Activated CD4-positive, alpha-beta T cell treated with anti-CD3 and anti-CD28 coated beads for 4 hours (primary cell): ENCODE results near the gene TMEM201.

ENCODE experiments used
- DNase-seq, 2 donors: peaks; one replicate each; pipeline ENCODE4 v3.0.0-alpha.2; 2020

TMEM201 gene

DNA sequence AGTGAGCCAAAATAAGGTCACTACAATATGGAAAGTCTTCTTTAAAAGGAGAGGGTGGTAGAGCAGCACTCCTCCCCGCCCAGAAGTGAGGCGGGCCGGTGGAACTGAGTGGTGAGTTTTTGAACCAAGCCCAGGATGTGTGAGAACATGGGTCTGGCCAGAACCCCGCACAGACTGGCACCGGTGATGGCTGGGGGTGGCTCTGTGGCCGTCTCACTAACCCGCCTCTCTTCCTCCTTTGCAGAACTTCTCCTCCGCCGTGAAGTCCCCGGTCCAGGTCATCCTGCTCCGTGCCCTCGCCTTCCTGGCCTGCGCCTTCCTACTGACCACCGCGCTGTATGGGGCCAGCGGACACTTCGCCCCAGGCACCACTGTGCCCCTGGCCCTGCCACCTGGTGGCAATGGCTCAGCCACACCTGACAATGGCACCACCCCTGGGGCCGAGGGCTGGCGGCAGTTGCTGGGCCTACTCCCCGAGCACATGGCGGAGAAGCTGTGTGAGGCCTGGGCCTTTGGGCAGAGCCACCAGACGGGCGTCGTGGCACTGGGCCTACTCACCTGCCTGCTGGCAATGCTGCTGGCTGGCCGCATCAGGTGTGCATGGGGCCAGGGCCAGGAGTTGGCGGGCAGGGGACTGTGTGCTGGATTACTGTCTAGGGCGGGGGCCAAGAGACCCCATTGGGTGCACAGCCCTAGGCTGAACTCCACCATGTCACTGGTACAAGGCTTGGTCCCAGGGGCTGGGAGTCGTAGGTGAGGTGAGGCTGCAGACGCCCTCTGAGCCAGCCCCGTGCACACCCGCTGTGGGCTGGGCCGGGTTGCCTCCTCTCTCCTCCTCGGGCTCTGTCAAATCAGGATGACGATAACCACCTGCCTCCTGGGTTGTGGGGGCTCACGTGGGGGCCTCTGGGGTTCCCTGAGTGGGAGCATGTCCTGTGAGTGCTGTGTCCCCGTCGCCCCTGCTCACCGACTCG, 12.4 kb downstream of the TMEM201 start:
- no peak for DNase-seq

DNA sequence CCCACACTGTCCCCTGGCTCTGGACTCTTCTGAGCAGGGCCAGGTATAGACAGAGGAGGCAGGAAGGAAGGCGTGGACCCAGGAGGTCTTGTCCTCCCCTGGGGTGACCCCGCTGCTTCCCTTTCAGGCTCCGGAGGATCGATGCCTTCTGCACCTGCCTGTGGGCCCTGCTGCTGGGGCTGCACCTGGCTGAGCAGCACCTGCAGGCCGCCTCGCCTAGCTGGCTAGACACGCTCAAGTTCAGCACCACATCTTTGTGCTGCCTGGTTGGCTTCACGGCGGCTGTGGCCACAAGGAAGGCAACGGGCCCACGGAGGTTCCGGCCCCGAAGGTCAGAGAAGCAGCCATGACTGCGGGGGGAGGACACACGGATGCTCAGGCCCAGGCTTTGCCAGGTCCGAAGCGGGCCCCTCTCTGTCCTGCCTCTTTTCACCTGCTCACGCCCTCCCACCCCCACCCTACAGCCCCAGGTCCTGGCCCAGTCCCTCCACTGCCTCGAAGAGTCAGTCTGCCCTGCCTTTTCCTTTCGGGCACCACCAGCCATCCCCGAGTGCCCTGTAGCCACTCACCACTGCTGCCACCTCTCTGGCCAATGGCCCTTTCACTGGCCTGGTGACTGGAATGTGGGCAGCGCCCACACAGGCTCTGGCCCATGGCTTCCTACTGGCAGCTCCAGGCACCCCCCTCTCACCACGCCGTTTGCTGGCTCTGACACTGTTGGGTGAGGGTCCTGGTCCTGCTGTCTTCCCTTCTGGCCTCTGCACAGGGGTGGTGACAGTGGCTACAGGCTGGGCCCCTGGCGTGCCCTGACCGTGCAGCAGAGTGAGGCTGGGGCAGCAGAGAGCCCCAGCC, 13.5 kb downstream of the TMEM201 start:
- DNase-seq, result no peak

DNA sequence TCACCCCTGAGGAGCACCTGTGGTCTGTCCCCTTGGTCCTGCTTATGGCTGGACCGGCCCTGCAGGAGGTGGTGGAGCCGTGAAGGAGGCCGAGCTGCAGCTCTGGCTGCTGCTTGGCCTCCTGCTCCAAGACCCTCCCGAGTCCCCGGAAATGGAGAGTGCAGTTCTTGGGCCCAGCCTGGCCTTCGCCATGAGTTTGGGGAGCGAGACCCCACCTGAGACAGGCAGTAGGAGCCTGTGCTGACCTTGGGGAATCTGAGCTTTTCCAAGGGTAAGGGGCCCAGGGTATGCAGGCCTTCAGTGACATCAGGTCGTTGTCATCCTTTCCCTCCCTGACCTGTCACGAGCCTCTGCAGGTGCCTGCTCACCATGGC, 14.1 kb downstream of the TMEM201 start:
- no peak for DNase-seq

DNA sequence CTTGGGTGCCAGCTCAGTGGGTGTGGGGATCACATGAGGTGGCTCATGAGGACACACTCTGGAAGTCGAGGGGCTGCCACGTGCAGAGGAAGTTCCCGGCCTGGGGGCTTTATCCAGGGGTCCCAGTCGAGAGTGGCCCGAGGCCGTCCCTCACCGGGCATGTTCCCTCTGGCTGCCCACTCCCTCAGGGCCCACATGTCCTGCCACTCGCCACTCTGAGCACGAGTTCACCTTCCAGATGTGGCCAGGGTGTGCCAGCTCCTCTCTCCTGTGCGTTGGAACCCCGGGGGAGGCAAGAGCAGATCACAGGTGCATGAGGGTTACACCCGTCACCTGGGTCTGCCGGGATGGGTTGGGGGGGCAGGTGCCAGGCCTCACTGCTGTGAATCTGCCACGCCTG, 14.6 kb downstream of the TMEM201 start:
- DNase-seq, result no peak

DNA sequence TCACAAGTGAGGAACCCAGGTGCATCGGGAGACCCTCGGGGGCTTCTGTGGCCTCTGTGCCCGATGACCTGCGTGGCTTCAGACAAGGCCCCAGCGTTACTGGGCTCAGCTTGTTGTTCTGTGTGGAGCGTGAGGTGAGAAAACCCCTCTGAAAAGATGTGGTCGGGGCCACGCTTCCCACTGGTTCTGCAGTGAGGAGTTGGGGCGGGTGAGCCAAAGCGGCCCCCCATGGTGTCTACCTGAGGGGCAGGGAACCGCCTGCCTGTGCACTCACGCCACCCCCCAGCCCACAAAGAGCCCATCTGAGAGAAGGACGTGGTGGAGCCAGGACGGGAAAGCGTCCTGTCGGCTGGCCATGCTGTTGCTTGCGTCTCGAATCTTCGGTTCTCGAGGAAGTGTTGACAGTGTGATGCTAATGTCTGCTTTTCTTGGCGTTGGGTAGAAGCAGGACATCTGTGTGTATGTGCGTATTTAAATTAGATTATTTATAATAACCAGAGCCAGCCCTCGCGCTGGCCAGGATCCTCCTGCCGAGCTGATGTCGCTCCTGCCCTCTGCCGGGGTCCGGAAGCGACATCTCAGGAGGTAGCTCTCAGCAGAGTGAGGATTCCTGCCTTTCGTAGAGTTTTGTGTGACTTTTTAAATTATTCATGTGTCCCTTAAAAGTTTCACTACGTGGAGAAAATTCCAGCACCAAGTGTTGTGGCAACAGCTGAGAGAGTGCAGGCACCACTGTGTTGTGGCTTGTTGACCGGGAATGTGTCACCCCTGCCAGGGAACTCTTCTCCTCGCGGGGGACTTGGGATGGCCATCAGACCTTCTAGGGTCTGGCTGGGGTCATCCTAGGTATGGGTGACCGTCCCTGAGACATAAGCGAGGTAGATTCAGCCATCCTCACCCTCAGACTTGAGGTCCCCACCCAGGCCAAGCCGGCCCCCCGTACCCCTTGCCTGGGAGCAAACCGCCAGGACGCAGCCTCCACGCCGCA, 15.3 kb downstream of the TMEM201 start:
- DNase-seq, result no peak

DNA sequence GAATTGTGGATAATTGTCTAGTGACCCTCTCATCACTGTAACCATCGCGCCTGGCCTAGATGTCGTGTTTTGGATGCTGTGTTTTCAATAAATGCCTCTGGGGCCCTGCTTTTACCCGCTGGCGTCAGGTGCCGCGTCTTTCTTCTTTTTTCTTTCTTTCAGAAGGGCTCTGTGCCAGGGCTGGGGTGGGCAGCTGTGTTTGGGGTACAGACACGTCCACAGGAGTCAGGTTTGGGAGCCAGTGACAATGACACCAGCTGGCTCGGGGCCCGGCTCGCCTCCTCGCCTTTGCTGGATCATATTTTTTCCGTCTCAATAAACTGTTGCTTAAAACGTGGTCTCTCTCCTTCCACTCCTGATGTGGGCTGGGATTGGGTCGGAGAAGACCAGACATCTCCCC, 16.1 kb downstream of the TMEM201 start:
- DNase-seq, result no peak

DNA sequence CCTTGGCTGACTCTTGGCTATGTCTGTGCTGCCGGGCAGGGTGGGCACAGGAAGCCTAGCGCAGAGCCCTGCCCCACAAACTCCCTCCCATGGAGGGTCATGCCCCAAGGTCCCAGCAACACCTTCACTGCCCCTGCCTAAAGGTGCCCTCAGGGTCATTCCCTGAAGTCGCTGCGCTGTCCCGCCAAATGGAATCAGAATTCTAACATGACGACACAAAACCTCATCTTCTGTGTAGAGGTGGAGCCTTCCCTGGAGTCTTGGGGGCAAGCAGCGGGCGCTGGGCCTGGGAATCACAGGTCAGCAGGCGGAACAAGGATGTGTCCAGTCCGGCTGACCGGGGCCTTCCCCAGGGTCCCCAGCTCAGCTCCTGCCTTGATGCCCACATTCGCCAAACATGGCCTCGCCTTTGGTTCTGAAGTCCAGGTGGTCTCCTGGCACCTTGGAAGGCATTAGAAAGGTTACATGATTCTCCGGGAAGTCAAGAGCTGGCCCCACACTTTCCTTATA, 17.3 kb downstream of the TMEM201 start:
- no peak for DNase-seq

DNA sequence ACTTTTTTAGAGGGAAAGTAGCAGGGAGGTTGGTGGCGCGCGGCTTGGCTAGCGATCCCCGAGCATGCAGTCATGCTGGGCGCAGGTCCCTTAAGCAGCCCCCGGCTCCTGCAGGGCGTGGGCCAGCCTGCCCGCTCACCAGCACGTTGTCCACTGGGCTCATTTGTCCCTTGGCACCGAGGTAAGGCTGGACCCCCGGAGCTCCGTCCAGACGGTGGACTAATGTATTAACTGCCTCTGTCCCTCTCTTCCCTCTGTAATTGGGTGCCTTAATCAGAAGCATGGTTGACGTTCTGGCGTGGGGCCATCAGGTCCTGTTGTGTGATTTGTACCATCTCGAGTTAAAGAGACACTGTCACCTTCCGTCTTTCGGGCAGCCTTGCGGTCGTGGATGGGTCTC, 17.7 kb downstream of the TMEM201 start:
- no peak for DNase-seq

DNA sequence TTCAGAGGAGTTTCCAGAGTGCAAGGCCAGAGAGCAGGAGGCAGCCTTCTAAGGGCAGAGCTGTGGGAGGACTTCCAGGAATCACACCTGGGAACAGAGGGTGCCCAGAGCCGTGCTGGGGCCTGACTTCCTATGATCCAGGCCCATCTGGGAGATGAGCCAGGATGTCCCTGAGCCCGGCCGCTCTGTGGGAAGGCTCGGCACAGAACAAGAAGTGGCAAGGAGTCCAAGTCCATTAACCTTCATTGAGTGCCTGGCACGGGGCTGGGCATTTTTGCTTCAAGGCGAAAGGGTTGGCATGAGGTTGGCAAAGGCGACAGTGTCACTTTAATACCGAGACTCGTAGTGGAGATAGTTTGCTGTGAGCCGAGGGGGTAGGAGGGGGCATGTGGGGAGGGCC, 18.2 kb downstream of the TMEM201 start:
- DNase-seq, result no peak

DNA sequence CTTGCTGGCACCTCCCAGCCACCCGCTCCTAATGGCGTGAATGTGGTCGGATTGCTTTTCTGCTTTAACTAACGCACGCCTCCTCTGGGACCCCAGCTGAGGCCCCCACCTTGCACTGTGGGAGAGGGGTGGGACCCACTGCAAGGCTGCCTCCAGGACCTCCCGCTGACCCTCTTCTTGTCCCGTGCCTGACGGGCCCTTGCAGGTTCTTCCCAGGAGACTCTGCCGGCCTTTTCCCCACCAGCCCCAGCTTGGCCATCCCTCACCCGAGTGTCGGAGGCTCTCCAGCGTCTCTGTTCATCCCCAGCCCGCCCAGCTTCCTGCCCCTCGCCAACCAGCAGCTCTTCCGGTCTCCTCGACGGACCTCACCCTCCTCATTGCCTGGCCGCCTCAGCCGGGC, 18.6 kb downstream of the TMEM201 start:
- no peak for DNase-seq

DNA sequence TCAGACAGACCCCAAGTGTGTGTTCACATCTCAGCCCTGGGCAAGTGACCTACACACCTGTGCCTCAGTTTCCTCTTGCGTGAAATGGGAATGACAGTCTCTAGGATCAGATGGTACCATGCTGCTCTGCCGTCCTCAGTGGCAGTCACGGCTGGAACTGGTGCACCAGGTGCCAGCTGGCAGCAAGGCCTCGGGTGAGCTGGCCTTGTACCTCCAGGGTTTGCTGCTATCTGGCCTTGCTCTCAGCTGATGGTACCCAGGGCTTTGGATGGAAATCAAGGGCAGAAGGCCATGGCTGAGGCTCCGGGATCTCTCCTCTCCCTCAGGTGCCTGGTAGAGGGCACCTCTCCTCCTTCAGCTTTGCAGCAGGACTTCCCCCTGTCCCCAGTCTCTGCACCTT, 21.3 kb downstream of the TMEM201 start:
- no peak for DNase-seq

DNA sequence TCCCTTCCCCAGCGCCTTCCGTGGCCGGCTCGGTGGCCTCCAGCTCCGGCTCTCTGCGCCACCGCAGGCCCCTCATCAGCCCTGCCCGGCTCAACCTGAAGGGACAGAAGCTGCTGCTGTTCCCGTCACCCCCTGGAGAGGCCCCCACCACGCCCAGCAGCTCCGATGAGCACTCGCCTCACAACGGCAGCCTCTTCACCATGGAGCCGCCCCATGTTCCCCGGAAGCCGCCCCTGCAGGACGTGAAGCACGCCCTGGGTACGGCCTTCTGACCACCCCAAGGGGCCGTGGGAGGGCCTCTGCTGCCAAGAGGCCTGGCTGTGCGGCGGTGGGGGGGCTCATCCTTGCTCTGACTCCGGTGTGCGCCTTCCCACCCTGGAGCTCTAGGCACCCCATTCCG, 21.8 kb downstream of the TMEM201 start:
- no peak for DNase-seq

DNA sequence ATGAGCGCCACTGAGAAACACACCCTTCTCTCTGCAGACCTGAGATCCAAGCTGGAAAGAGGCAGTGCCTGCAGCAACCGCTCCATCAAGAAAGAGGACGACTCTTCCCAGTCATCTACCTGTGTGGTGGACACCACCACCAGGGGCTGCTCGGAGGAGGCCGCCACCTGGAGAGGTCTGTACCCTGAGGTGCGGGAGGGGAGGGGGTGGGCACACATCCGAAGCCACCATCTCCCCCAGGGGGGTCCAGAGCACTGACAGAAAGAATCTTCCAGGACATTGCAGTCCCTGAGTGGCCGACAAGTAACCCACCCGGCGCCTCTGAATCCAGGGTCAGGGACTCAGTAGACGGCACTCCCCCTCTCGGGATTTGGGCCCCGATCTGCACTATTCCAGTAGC, 23.0 kb downstream of the TMEM201 start:
- DNase-seq, result no peak

DNA sequence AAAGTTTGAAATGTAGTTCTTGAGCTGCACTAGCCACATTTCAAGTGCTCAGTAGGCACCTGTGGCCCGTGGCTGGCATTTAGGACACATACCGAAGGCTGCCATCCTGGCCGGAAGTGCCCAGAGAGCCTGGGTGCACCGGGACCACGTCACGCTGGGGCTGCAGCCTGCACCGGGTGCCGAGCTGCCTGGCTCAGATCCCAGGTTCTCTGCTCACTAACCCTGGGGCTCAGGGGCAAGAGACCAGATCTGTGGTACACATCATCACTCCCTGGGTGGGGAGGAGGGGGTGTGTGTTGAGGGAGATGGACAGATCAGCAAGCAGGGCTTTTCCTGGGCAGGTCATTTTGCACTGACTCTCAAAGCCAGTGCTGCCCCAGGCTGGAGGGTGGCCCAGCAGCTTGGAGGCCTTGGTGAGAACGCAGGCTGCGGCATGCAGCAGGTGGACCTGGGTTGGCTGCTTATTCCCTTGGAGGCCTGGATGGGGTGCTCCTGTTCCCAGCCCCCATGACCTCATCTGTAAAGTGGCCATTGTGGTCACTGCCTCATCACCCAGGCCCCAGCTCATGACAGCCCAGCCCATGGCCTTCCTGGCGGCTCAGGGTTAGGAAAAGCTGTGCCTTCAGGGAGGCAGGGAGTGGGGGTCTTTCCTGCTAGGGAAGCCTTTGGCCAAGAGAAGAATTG, 23.6 kb downstream of the TMEM201 start:
- no peak for DNase-seq

DNA sequence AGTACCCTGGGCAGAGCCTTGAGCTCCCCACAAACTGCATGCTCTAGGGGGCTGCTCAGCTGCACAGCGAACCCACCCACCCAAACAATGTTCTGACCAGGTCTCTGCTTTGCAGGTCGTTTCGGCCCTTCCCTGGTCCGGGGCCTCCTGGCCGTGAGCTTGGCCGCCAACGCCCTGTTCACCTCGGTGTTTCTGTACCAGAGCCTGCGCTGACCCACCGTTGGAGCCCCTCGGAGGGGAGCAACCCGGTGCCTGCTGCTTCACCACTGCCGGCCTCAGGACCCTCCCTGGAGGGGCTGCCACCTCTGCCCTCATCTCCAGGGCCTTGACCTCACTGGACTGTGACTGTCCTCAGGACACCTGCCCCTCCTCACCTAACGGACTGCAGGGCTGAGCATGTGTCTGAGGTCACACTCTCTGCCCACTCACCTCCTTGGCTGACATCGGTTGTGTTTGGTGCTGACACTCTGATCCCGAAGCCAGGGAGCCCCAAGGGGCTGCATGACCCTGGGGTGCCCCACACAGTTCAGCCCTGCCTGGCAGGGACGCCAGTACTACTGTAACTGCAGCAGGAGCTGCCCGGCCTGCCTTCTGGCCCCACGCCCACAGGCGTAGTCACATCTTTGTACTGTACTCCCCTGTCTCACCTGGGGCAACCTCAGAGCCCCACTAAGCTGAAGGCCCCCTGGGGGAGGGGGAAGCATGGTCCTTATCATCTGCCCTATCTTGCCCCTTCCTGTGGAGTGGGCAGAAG, 24.3 kb downstream of the TMEM201 start:
- DNase-seq, result no peak

DNA sequence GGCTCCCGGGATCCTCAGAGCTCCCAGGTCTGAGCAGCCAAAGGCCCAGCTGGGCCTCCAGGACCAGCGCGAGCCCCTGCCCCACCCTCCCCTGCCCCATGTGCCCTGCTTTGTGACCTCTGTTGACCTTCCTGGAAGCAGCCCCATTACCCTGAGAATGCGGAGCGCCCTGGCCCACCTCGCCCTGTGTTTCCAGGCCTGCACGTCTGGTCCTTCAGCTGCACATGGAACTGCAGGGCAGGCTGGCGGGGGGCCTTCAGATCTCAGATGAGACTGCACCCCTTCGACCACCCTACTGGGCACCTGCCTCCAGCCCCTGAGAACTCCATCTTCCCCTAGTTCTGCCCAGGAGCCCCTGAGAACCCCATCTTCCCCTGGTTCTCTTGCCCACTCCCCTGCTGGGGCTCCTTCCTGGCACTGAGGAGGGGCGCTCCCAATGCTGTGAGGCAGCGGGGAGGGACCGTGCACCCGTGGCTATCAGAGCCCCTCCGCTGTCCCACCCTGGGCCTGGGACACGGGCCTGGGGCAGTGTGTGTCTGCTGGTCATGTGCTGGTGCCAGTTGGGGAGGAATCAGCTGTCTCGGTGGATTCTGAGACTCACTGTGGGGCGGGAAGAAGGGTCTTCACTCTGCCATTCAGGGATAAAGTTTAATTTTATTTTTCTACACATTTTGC, 25.1 kb downstream of the TMEM201 start:
- no peak for DNase-seq

DNA sequence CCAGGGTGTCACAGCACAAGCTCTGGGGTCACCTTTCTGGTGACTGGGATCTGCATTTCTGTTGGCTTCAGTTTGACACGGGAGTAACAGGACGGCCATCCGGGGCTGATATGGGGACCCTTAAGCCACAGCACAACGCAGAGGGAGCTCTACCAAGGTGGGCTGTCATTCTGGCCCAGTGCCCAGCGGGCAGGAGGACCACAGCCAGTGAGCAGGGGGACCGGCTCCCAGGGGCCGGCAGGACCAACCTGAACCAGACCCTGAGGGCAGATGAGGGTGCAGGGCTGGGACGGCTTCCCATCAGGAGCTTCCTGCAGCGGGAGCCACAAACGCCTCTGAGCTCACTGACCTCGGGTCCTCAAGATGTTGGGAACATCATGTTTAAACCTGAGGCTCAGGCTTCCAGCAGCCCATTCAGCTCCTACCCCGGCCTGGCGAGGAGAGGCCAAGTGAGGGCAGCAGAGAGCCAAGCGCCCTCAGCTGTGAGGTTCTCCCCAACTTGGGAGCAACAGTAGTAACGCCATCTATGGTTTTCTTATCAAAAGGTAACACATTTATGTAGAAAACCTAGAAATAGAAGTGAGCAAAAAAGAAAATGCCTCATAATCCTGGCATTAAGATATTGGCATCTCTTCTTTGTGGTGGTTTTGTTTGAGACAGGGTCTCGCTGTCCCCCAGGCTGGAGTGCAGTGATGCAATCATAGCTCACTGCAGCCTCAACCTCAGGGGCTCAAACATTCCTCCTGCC, 26.8 kb downstream of the TMEM201 start:
- DNase-seq, result peak; percentile 42 to 49

DNA sequence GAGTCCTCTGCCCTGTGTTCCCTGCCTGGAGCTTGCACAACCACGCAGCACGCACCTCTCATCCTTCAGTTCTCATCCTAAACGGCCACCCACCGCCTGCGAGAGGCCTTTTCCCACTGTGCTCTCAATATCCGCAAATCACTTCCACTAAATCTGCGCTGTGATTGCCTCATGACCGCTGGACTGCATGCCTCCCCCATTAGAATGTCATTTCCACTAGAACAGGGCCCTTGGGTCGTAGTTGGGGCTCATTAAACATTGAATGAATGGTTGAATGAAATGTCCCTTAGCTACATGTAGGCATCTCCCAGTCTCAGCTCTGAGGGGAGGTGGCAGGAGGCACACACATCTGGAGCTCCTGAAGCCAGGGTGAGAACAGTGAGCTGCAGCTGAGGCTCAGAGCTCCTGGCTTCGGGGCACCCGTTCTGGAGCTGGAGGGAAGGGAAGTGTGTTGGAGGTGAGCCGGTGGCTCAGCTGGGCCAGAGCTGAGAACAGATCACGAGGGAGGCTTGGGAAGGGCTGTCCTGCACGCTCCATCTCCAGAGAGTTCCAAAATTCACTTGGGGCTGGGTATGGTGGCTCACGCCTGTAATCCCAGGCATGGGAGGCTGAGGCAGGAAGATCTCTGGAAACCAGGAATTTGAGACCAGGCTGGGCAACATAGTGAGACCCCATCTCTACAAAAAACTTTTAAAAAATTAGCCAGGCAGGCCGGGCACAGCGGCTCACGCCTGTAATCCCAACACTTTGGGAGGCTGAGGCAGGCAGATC, 30.4 kb downstream of the TMEM201 start:
- DNase-seq, result no peak

DNA sequence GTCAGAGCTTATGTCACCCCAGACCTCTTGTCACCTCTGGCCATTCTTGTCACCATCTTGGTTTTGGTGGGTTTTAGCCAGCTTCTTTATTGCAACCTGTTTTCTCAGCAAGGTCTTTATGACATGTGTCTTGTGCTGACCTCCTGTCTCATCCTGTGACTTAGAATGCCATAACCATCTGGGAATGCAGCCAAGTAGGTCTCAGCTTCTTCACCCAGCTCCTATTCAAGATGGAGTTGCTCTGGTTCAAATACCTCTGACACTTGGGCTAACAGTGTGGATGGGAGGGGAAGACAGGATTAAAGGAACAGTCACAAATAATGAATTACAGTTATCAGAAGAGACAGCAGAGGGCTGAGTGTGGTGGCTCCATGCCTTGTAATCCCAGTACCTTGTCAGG, 32.3 kb downstream of the TMEM201 start:
- DNase-seq, result no peak
